ENCODE measurements around the gene STAC3. TPM values are rescaled to one million over a fixed set of nuclear protein-coding genes. Genes with fewer than 3 reads are reported as not detected.

The STAC3 gene
- total and polyA plus RNA-seq, 2 of the 13 experiments (the other 11 are each of a cell fraction or from before 2014, with no cell fraction given) = 0.18 to 0.22 TPM

DNA sequence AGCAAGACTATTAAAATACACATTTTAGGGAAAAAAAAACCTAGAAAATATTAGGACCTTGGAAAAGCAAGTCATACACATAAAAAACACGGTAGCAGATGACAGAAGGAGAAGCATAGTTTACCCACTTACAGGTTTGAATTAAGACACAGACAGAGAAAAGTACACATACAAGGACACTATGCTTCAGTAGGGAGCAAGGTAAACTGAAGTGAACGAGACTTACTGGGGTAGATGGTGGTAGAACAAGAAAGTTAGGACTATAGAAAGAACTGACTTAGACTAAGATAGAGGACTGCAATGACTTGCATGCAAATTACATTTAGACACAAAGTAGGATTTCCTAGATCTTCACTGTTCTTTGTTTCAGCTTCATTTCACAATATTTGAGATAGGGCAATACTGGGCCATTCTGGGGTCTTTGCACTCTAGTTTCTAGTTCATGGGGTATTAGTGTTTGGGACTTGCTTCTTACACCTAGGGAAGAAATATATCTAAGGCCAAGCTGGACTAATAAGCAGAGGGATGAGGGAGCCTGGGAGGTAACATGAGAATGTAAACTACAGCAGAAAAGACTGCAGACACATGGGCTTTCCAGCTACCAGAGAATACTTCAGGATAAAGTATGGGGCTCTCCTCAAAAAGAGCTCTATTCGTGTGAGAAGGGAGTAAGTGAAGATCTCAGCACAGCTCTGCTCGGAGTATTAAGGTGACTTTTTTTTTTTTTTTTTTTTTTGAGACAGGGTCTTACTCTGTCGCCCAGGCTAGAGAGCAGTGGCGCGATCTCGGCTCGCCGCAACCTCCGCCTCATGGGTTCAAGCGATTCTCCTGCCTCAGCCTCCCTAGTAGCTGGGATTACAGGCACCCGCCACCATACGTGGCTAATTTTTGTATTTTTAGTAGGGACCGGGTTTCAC is 27.7 kb upstream of the STAC3 start:
- DNase-seq (ENCODE audit: low spot score) = no peak
- Histone ChIP-seq H4K20me1 (ENCODE audit: insufficient read depth, low read length) (no peaks in the 10 kb centered on the region), H3K4me2 (ENCODE audit: low read depth, low read length) (no peak overlapping the region), H3K36me3 (replicated peaks in 1 of 2; ENCODE audit: control insufficient read depth in 1 of 2, insufficient read depth in 2 of 2, low read length in 2 of 2) (peaks cover 5 to 36% of the 10 kb centered on the region in 2 experiments; a peak in 4 of 5 replicates), H2AFZ (ENCODE audit: low read length) (no peak overlapping the region), H3K9me3 (ENCODE audit: low read length) (no peaks in the 10 kb centered on the region), H3K27me3 (ENCODE audit: control insufficient read depth in 1 of 2, insufficient read depth in 2 of 2, low read length in 2 of 2) (no peaks in the 10 kb centered on the region), H3K9ac (ENCODE audit: insufficient read depth, low read depth, low read length) (no peak overlapping the region), H3K27ac (ENCODE audit: extremely low read length, insufficient read depth, low read length) (no peak overlapping the region), H3K4me1 (ENCODE audit: insufficient read depth, low read length) (peaks cover 16% of the 10 kb centered on the region), H3K4me3 (replicated peaks in 1 of 3; ENCODE audit: insufficient read depth in 1 of 3, low read depth in 2 of 3, low read length in 3 of 3) (no peak overlapping the region), H3K79me2 (ENCODE audit: insufficient read depth, low read length) (no peaks in the 10 kb centered on the region)
- ATAC-seq = no peak
- in situ Hi-C loops (cut with HindIII; ENCODE audit: extremely low pct_ligation_motif_present, low pct_unique_long_range_greater_than_20kb) (no loop called here), intact Hi-C loops (cut with micrococcal nuclease; ENCODE audit: unreplicated experiment) (no loop called here)
- 95% methylated on average over 15 of the region's 15 CpGs for WGBS (ENCODE audit: low lambda C conversion rate)
- FAIRE-seq = no peak
- TF ChIP-seq, protein P1, sequence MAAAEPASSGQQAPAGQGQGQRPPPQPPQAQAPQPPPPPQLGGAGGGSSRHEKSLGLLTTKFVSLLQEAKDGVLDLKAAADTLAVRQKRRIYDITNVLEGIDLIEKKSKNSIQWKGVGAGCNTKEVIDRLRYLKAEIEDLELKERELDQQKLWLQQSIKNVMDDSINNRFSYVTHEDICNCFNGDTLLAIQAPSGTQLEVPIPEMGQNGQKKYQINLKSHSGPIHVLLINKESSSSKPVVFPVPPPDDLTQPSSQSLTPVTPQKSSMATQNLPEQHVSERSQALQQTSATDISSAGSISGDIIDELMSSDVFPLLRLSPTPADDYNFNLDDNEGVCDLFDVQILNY (CRISPR knock-in tag; conservative IDR thresholded peaks at IDR 0.05) = no peak
- TF ChIP-seq ZNF850 (CRISPR knock-in tag; conservative IDR thresholded peaks at IDR 0.05) (no peak), EED (CRISPR knock-in tag; IDR thresholded peaks at IDR 0.05) (no peak), ZNF570 (CRISPR knock-in tag; IDR thresholded peaks at IDR 0.05; ENCODE audit: borderline replicate concordance) (no peak), ZNF7 (CRISPR knock-in tag; IDR thresholded peaks at IDR 0.05) (no peak), DMAP1 (CRISPR knock-in tag; IDR thresholded peaks at IDR 0.05) (no peak), NR2F1 (CRISPR knock-in tag; IDR thresholded peaks at IDR 0.05) (no peak)
- TF ChIP-seq, protein P2, sequence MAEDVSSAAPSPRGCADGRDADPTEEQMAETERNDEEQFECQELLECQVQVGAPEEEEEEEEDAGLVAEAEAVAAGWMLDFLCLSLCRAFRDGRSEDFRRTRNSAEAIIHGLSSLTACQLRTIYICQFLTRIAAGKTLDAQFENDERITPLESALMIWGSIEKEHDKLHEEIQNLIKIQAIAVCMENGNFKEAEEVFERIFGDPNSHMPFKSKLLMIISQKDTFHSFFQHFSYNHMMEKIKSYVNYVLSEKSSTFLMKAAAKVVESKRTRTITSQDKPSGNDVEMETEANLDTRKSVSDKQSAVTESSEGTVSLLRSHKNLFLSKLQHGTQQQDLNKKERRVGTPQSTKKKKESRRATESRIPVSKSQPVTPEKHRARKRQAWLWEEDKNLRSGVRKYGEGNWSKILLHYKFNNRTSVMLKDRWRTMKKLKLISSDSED (CRISPR knock-in tag; IDR thresholded peaks at IDR 0.05) = no peak
- TF ChIP-seq, protein P3, sequence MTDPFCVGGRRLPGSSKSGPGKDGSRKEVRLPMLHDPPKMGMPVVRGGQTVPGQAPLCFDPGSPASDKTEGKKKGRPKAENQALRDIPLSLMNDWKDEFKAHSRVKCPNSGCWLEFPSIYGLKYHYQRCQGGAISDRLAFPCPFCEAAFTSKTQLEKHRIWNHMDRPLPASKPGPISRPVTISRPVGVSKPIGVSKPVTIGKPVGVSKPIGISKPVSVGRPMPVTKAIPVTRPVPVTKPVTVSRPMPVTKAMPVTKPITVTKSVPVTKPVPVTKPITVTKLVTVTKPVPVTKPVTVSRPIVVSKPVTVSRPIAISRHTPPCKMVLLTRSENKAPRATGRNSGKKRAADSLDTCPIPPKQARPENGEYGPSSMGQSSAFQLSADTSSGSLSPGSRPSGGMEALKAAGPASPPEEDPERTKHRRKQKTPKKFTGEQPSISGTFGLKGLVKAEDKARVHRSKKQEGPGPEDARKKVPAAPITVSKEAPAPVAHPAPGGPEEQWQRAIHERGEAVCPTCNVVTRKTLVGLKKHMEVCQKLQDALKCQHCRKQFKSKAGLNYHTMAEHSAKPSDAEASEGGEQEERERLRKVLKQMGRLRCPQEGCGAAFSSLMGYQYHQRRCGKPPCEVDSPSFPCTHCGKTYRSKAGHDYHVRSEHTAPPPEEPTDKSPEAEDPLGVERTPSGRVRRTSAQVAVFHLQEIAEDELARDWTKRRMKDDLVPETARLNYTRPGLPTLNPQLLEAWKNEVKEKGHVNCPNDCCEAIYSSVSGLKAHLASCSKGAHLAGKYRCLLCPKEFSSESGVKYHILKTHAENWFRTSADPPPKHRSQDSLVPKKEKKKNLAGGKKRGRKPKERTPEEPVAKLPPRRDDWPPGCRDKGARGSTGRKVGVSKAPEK (CRISPR knock-in tag; IDR thresholded peaks at IDR 0.05; ENCODE audit: borderline replicate concordance) = no peak
- TF ChIP-seq, protein P4, sequence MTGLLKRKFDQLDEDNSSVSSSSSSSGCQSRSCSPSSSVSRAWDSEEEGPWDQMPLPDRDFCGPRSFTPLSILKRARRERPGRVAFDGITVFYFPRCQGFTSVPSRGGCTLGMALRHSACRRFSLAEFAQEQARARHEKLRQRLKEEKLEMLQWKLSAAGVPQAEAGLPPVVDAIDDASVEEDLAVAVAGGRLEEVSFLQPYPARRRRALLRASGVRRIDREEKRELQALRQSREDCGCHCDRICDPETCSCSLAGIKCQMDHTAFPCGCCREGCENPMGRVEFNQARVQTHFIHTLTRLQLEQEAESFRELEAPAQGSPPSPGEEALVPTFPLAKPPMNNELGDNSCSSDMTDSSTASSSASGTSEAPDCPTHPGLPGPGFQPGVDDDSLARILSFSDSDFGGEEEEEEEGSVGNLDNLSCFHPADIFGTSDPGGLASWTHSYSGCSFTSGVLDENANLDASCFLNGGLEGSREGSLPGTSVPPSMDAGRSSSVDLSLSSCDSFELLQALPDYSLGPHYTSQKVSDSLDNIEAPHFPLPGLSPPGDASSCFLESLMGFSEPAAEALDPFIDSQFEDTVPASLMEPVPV (CRISPR knock-in tag; IDR thresholded peaks at IDR 0.05) = no peak
- TF ChIP-seq, protein P5, sequence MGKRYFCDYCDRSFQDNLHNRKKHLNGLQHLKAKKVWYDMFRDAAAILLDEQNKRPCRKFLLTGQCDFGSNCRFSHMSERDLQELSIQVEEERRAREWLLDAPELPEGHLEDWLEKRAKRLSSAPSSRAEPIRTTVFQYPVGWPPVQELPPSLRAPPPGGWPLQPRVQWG (CRISPR knock-in tag; IDR thresholded peaks at IDR 0.05; ENCODE audit: borderline replicate concordance, low read depth) = no peak
- ChIA-PET CTCF (ENCODE audit: low intra/inter-chr PET ratio, low total read pairs) (no interaction called here), POLR2A (no interaction called here)
- BruUV-seq (replicated peaks) = no TSS peak
